ENCODE data around the gene ZBTB20.

ZBTB20 gene

GRCh38 chr3:114481113-114481512, 666.0 kb downstream of the ZBTB20 start:
- no peaks in the 10 kb centered on the region for H4K20me1 ChIP-seq (ENCODE audit: control insufficient read depth, insufficient read depth, low read depth, low read length)
- no peak overlapping the region for H3K4me3 ChIP-seq (ENCODE audit: low read length)
- H3K36me3 ChIP-seq (ENCODE audit: control insufficient read depth, low read length): no peaks in the 10 kb centered on the region
- TF ChIP-seq CTCF (IDR thresholded peaks at IDR 0.05; ENCODE audit: low read depth, low read length, poor library complexity, severe bottlenecking): no peak
- no peak for TF ChIP-seq EZH2phosphoT487 (IDR thresholded peaks at IDR 0.05; ENCODE audit: borderline replicate concordance, low read length)
- no peaks in the 10 kb centered on the region for H3K79me2 ChIP-seq (ENCODE audit: control insufficient read depth, low read length)
- no peaks in the 10 kb centered on the region; the same call in 1 of the 2 replicates for H3K9me2 ChIP-seq (replicated peaks; ENCODE audit: control insufficient read depth, low read length)
- H3F3A ChIP-seq (ENCODE audit: control insufficient read depth, insufficient read depth): no peaks in the 10 kb centered on the region
- no peaks in the 10 kb centered on the region for H3K4me1 ChIP-seq (ENCODE audit: control insufficient read depth, low read length)
- no peaks in the 10 kb centered on the region for H3K27me3 ChIP-seq (ENCODE audit: control insufficient read depth, low read length)
- no peaks in the 10 kb centered on the region for H3K9me3 ChIP-seq (ENCODE audit: control insufficient read depth, insufficient read depth, low read length)
- H3K4me2 ChIP-seq (ENCODE audit: low read length): no peak overlapping the region
- H3K27ac ChIP-seq (ENCODE audit: low read depth, low read length): no peak overlapping the region

DNA sequence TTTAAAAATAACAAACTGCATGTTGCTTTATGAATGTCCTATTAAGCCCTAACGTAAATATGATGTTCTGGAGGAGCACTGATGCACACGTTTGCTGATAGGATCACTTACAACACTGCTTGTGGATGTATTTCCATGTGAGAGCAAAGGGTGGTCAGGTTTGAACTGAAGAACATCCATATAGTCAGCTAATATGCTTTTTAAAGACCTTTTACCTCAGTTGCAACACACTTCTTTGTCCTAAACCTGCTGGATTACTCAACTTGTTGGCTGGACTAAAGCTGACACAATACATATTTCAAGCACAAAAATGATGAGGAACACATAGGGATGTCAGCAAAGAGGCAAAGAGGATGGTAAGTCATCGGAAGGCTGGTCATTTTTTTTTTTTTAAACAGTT, 666.6 kb downstream of the ZBTB20 start:
- no peaks in the 10 kb centered on the region for H3K79me2 ChIP-seq (ENCODE audit: control insufficient read depth, low read length)
- no peaks in the 10 kb centered on the region for H3F3A ChIP-seq (ENCODE audit: control insufficient read depth, insufficient read depth)
- no peaks in the 10 kb centered on the region for H3K36me3 ChIP-seq (ENCODE audit: control insufficient read depth, low read length)
- no peaks in the 10 kb centered on the region for H4K20me1 ChIP-seq (ENCODE audit: control insufficient read depth, insufficient read depth, low read depth, low read length)
- no peak overlapping the region for H3K4me2 ChIP-seq (ENCODE audit: low read length)
- no peaks in the 10 kb centered on the region for H3K9me3 ChIP-seq (ENCODE audit: control insufficient read depth, insufficient read depth, low read length)
- TF ChIP-seq CTCF (IDR thresholded peaks at IDR 0.05; ENCODE audit: low read depth, low read length, poor library complexity, severe bottlenecking) (no peak), EZH2phosphoT487 (IDR thresholded peaks at IDR 0.05; ENCODE audit: borderline replicate concordance, low read length) (no peak)
- no peaks in the 10 kb centered on the region for H3K27me3 ChIP-seq (ENCODE audit: control insufficient read depth, low read length)
- H3K9me2 ChIP-seq (replicated peaks; ENCODE audit: control insufficient read depth, low read length): no peaks in the 10 kb centered on the region; the same call in 1 of the 2 replicates
- no peaks in the 10 kb centered on the region for H3K4me1 ChIP-seq (ENCODE audit: control insufficient read depth, low read length)
- no peak overlapping the region for H3K4me3 ChIP-seq (ENCODE audit: low read length)
- no peak overlapping the region for H3K27ac ChIP-seq (ENCODE audit: low read depth, low read length)

- H3K4me2 ChIP-seq (ENCODE audit: low read length): no peak overlapping the region
- no peak overlapping the region for H3K27ac ChIP-seq (ENCODE audit: low read depth, low read length)
These were observed 668.3 kb downstream of the ZBTB20 start for GRCh38 chr3:114478801-114479200.

More at GRCh38 chr3:114478801-114479200, 668.3 kb downstream of the ZBTB20 start:
- H3K9me2 ChIP-seq (replicated peaks; ENCODE audit: control insufficient read depth, low read length): no peaks in the 10 kb centered on the region; the same call in 1 of the 2 replicates
- H3K79me2 ChIP-seq (ENCODE audit: control insufficient read depth, low read length): no peaks in the 10 kb centered on the region
- TF ChIP-seq EZH2phosphoT487 (IDR thresholded peaks at IDR 0.05; ENCODE audit: borderline replicate concordance, low read length) (no peak), CTCF (IDR thresholded peaks at IDR 0.05; ENCODE audit: low read depth, low read length, poor library complexity, severe bottlenecking) (no peak)
- H3K9me3 ChIP-seq (ENCODE audit: control insufficient read depth, insufficient read depth, low read length): no peaks in the 10 kb centered on the region
- no peaks in the 10 kb centered on the region for H3F3A ChIP-seq (ENCODE audit: control insufficient read depth, insufficient read depth)
- no peaks in the 10 kb centered on the region for H4K20me1 ChIP-seq (ENCODE audit: control insufficient read depth, insufficient read depth, low read depth, low read length)
- H3K27me3 ChIP-seq (ENCODE audit: control insufficient read depth, low read length): no peaks in the 10 kb centered on the region
- no peaks in the 10 kb centered on the region for H3K4me1 ChIP-seq (ENCODE audit: control insufficient read depth, low read length)
- H3K4me3 ChIP-seq (ENCODE audit: low read length): no peak overlapping the region
- no peaks in the 10 kb centered on the region for H3K36me3 ChIP-seq (ENCODE audit: control insufficient read depth, low read length)
